HG02884 (cell line): ENCODE data around the gene EYA4.

Experiments used
- ATAC-seq: cut with Tn5 transposase; IDR thresholded peaks from one replicate; pipeline ENCODE4 v1.9.1; 2021; ENCODE audit warnings: mild to moderate bottlenecking, moderate library complexity; ENCODE audit not compliant: unreplicated experiment

EYA4 gene

DNA sequence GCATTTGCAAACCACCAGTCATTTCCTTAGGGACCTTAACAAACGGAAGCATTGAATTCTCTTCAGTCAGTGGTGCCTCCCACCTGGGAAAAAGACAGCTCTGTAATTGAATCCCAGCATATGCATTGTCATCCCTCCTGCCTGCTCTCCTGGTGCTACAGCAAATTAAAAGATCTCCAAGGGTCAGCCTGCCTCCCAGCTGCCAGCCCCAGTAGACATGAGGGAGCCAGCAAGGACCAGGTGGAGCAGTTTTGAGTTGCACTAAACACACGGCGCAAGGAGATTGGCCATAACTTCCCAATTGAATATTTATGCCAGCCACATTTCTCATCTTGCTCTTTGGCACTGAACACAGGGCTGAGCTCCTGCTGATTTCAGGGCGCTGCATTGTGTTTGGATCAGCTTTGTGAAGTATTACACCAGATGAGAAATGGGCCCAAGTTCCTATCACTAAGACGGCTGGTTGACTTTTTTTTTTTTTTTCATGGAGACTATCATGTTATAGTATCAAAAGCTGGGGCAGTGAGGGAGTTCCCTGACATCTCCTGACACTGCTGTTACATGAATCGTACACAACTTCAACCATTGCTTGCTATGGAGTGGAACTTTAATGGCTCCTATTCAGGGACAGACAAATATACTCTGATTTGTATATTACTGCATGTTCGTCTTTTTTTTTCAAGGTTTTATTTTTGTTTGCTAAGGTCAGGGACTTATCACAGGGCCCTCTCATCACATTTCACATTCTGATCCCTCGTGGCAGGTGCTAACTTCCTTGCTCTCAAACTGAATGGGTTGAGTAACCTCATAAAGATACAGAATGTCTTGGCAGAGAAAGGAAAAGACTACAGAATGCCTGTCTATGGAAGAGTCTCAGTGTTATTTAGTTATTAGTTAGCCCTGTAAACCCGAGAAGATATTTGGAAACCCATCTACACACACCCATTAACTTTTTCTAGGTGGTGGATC lies 191.1 kb downstream of the EYA4 start:
- ATAC-seq, result no peak

- no peak for ATAC-seq
These were observed 194.0 kb downstream of the EYA4 start for GRCh38 chr6:133435065-133435728.

GRCh38 chr6:133436652-133437051 lies 195.5 kb downstream of the EYA4 start:
- no peak for ATAC-seq

DNA sequence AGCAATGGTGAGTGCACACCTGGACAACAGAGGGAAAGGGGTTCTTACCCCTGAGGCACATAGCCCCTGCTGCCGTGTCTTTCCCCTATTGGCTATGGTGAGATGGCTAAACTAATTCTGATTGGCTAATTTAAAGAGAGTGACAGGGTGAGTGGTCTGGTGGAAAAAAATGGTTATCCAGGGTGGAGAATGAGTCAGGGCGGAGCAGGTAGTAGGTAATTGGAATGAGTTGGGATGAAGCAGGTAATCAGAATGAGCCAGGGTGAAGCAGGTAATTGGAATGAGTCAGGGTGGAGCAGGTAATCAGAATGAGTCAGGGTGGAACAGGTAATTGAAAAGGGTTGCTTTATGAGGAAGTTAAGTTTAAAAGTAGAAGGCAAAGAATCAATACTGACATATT lies 200.3 kb downstream of the EYA4 start:
- ATAC-seq, result no peak

DNA sequence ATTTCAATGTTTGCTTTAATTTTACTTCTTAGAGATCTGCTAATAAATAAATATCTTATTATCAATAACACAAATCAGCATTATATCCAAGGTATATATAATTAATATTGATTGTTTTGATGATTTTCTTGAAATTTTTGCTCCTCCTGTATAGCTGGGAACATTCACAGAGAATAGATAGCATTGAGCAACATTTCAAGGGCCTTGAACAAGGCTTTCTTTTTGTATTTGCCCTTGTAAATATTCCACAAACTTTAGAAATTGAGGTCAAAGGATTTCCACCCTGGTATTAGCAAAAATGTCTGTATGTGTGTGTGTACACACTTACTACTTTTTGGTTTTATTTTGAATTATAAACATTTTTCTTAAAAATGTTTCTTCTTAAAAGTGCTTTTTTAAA lies 205.6 kb downstream of the EYA4 start:
- ATAC-seq, result no peak

- no peak for ATAC-seq
These were observed 206.8 kb downstream of the EYA4 start for GRCh38 chr6:133447924-133448323.

DNA sequence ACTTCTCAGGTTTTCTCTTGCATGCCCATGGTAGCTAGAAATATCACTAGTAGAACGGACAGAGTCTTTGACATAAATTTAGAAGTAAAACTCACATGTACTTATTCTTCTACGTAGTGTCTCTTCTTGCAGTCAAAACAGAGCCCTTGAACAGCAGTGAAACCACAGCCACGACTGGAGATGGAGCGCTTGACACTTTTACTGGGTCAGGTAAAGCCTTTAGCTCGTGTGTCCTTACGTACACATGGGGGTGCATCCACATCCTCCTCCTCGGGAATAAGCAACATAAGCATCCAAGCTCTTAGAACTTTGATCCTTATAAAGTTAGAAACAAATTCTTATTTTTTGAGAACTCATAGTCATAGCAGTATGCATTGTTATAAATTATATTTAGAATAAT lies 215.3 kb downstream of the EYA4 start:
- ATAC-seq, result no peak

DNA sequence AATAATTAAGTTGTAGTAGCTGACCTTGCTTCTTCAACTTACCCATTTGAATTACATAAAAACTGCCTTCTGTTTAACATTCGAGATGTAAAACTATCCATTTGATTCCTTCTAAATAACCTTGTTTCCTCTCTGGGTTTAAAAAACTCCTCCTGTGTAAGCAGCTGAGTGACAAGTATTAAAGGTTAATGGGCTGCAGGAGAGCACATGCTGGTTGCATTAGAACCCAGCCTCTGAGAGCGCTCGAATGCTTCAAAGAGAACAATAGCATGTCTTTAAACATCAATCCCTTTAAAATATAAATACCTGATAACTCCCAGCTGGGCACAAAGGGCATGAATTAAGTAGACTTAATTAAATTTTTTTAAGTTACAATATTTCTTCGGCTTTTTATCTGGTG lies 215.8 kb downstream of the EYA4 start:
- no peak for ATAC-seq

- no peak for ATAC-seq
These were observed 218.9 kb downstream of the EYA4 start for GRCh38 chr6:133460101-133460500.

GRCh38 chr6:133463790-133464189 lies 222.6 kb downstream of the EYA4 start:
- ATAC-seq, result no peak

DNA sequence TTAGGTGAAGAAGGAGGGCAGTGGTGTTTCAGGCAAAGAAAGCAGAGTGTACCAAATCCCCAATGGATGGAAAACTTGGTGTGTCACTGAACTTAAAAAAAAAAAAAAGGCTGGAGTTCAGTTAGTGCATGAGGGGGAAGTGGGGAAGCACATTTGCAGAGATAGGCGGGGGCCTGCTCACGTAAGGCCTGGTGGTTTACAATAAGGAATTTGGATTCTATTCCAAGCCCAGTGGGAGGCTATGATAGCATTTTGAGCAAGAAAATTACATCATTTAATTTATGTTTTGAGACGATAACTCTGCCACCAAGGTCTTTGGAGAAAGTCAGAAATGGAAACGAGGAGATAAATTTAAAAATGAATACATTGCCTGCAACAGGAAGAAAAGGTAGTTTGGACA lies 225.5 kb downstream of the EYA4 start:
- no peak for ATAC-seq

- ATAC-seq, result no peak
These were observed 226.2 kb downstream of the EYA4 start for GRCh38 chr6:133467231-133467981.

- ATAC-seq, result no peak
These were observed 226.8 kb downstream of the EYA4 start for GRCh38 chr6:133467982-133468380.

- ATAC-seq, result no peak
These were observed 227.4 kb downstream of the EYA4 start for GRCh38 chr6:133468591-133468990.

GRCh38 chr6:133474516-133474915 lies 233.4 kb downstream of the EYA4 start:
- ATAC-seq, result no peak

- no peak for ATAC-seq
These were observed 237.5 kb downstream of the EYA4 start for GRCh38 chr6:133478673-133479072.

GRCh38 chr6:133487174-133487573 lies 246.0 kb downstream of the EYA4 start:
- ATAC-seq, result no peak

DNA sequence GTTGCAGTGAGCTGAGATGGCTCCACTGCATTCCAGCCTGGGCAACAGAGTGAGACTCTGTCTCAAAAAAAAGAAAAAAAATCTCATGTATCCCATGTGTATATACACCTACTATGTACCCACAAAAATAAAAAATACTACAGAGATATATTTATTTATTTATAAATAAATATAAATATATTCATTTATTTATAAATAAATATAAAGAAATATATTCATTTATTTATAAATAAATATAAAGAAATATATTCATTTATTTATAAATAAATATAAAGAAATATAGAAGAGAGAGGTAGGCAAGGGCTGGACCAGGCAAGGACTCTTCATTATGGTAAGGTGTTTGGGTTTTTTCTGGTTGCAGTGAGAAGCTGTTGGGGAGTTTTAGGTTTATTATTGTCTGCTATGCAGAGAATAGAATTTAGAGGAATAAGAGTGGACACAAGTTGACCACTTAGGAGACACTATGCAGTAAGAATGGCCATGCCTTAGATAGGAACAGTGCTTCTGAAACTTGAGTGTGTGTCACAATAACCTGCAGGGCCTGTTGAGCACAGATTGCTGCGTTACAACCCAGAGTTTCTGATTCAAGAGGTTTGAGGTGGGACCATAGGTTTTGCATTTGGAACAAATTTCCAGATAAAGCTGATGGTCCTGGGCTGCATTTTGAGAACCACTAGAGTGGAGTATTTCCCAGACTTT lies 254.2 kb downstream of the EYA4 start:
- no peak for ATAC-seq

DNA sequence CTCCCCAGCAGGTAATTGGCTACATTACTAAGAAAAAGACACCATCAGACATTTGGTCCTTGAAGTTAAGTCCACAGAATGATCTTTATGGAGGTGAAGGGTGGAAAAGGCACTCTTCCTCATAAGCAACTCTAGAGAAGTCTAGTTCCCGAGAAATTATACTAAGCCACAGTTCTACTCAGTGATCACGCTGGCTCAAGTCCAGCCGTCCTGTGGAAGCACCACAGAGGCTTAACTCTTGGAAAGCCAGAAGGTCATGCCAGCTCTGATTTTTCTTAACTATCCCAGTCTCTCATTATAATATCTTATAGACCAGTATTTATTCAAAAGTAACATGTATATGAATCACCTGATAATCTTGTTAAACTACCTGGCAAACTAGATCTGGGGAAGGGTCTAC lies 258.5 kb downstream of the EYA4 start:
- ATAC-seq, result no peak

GRCh38 chr6:133501675-133502270 lies 260.6 kb downstream of the EYA4 start:
- no peak for ATAC-seq
